Activated CD4-positive, CD25-positive, alpha-beta regulatory T cell treated with anti-CD3 and anti-CD28 coated beads, Interleukin-2, amount 50 U/mL, for 24 hours (primary cell): ENCODE results near the gene CSPG4.
"Not testable (repeated sequence)": the region's sequence is repeated elsewhere in the genome, so short reads cannot be mapped to it uniquely, and the experiment has no call there.

Source experiments
- ATAC-seq, 2 donors: fragments of 150-1000 bp; cut with Tn5 transposase; one replicate each; pipeline ENCODE4 v1.10.0; 2021; ENCODE audit warnings: mild to moderate bottlenecking in 1 of 2, moderate library complexity in 1 of 2

The CSPG4 gene

GRCh38 chr15:75738014-75738646 lies 25.5 kb upstream of the CSPG4 start:
- ATAC-seq = peak in 1 of 2 donors; percentile 5

GRCh38 chr15:75737116-75738013 lies 24.7 kb upstream of the CSPG4 start:
- not testable (repeated sequence) for ATAC-seq

- ATAC-seq = no peak
Observed at GRCh38 chr15:75736256-75736655, 23.6 kb upstream of the CSPG4 start.

- not testable (repeated sequence) for ATAC-seq
Observed at GRCh38 chr15:75734861-75735760, 22.5 kb upstream of the CSPG4 start.

DNA sequence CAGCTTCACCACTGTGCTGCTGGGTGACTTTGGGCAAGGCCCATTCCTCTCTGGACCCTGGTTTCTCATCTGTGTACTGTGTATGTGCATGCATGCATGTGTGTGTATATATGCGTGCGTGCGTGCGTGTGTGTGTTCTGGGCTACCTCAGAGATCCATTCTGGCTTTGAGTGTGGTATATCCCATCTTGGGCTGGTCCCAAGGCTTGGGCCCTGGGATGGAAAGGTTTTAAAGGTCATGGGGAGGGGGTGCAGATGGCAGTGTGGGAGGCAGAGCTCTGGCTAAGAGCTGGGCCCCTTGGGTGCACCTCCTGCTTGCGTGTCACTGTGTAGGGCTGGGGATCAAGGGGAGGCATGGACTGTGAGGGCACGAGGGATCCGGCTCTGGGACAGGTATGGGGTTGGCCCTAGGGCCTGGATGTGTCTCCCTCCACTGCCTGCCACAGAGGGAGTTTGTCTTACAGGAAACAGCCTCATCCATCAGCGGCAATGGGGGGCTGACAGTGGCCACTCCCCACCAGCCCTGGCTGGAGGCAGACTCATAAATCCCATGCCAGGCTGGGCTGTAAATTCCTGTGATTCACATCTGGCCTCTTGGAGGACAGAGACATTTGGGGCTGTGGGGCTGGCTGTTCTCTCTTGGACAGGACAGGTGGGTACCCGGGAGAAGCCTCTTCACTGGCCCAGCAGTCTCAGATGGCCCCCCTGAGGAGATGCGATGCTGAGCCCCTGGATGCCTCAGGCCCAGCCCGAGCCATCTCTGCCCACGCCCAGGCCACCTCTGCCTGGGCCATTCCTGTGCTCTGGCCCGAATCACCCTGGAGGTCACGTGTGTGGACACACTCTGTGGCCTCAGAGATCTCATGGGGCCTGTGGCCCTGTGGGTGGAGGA lies 21.4 kb upstream of the CSPG4 start:
- ATAC-seq = no peak

DNA sequence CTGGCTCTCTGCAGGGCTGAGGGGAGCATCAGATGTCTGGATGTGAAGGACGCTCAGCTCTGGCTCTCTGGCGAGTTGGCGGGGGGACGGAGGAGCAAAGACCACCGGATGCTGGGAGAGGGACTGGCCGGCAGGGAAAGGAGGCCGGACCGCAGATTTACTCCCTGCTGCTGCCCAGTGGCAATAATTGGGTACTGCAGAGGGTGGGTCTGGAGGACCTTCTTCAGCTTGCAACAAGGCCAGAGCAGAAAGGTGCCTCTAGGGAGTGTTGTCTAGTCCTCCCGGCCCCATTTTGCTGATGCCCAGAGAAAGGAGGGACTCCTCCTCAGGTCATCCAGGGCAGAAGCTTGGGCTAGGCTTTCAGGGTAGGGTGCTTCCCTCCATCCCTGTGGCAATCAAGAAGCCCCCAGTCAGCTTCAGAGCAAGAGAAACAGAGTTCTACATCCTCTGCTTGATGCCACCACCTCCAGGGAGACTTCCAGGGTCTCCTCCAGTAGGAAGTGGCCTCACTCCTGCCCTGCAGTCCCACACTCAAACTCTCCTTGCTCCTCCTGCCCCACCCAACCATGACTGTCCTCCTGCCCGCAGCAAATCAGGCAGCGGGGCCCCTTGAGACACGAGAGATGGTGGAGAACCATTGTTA lies 20.3 kb upstream of the CSPG4 start:
- peak; percentile 36 to 45 for ATAC-seq

DNA sequence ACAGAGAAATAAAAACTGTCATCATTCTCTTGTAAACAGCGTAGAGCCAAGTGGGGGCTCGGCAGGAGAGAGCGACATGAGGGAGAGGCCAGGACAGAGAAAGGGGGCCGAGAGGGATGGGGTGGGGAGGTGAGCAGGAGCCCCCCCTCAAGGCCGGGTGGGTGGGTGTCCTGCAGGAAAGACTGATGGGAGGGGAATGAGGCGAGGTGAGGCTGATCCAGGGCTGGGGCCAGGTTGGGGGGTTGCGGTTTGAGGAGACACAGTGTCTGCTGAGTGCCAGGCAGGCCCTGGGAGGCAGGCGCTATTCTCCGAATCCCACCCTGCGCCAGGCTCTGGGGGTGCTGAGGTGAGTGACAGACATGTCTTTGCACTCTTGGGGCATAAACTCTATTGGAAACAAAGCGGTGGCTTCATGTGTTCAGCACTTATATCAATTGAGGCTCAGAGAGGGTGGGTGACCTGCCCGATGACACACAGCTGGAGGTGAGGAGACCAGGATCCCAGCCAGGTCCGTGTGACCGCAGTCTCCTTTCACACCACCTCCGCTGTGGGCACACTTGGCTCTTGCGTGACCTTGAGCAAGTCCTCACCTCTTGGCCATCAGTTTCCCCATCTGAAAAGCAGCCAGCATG lies 19.6 kb upstream of the CSPG4 start:
- no peak for ATAC-seq

DNA sequence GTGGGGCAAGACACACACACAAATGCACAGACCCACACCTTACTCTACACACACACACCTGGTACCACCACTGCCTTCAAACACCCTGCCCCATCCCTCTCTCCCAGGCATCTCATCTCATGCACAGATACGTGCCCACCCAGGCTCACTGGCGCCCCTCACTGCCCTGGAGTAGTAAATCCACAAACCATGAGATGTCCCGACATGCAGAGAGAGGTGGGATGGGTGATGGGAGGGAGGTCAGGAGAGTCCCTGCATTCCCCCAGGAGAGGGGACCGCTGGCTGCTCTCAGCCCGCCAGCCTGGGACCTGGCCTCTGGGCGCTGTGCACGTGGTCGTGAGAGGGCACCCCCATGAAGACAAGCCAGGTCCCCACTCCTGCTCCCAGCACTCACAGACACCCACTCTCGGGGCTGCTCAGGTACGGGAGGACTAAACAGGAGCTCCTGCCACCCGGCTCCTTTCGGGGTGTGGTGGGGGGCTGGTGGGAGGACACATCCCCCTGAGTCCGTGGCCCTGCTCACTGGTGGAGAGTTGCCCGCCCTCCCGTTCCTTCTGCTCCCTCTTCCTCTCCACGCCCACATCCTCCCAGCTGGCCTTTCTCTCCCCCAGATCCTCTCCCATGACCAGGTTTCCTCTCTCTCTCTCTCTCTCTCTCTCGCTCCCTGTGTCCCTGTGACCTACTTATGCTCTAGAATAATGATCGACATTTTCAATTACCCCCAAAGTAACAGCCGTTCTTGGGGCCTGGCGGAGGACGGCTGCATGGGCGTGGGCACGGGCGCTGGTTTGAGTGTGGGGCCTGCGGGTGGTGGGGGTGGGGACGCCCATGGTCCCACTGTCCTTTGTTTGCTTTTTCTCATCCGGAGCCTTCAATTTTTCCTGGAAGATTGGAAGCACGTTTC lies 18.9 kb upstream of the CSPG4 start:
- no peak for ATAC-seq

- not testable (repeated sequence) for ATAC-seq
Observed at GRCh38 chr15:75730376-75731247, 18.0 kb upstream of the CSPG4 start.

DNA sequence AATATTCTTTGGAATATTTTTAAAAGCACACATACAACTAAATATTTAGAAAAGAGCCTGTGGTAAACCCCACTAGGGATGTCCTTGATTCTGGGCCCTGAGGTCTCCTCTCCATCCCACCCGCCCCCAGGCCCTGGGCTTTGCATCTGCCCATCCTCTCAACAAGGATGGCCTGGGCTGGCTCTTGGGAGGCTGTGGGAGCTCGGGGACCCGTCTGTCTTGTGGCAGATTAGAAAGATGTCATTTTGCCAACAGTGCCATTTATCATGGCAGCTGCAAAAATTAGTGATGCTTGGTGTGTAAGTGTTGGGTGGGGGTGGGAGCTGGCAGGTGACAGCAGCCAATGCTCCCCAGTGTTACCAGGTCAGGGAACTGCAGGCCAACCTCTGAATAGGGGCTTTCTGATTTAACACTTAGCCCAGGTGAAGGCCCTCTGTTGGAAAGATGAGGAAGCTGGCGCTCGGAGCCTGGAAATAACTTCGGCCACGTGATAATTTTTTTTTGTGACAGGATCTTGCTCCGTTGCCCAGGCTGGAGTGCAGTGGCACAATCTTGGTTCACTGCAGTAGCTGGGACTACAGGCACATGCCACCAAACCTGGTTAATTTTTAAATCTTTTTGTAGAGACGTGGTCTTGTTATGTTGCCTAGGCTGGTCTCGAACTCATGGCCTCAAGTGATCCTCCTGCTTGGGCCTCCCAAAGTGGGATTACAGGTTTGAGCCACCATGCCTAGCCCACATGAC lies 16.9 kb upstream of the CSPG4 start:
- no peak for ATAC-seq

GRCh38 chr15:75727851-75728715 lies 15.4 kb upstream of the CSPG4 start:
- peak; percentile 71 for ATAC-seq

DNA sequence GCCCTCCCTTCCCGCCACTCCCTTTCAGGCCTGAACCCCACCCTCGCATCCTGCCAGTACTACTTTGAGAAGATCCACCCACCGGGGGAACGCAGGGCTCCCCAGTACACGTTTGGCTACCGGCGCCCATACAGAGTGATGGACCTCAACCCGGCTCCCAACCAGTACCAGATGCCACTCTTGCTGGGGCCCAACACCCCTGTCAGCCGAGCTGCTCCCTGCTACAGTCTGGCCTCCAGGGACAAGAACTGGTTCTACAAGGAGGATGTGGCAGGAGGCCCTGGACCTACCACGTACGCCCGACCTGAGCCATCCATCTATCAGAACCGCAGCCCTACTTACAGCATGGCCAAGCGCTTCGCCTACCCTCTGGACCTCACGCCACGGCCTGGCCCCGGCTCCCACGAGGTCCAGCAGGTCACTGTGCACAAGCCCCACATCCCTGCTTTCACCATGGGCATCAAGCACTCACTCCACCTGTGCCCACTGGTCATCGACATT lies 14.4 kb upstream of the CSPG4 start:
- ATAC-seq = no peak

DNA sequence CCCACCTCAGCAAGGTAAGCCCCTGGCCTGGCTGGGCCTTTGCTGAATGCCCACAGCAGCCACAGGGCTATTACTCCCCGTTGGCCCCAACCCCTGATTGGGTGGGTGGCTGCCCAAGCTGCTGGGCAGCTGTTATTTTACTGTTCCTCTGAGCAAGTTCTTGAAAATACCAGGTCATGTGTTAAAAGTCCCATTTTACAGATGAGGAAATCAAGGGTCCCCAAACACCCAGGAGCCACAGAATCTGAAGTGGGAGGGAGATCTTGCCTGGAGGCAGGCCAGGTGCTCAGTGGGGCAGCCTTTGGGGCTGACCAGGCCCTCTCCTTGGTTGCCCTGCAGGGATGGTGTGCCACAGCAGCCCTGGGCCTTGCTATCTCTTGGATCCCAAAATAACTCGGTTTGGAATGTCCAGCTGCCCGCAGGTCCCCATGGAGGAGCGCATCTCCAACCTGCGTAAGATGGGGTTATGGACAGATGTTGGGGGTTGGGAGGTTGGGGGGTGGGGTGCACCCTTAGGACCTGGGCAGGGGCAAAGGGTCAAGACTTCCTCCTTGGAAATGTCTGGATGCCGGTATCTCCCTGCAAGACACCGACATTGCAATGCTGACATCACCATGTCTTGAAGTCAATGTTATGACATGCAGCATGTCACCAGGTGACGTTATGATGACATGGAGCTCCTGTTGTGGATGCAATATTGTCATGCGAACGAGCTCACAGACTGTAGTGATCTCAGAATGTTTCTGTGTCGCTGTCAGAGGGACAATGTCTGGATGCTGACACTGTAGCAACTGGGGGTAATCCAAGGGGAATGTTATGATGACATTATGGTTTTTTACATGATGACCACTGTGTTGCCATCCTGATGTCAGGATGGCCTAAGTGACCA lies 13.3 kb upstream of the CSPG4 start:
- ATAC-seq = no peak

DNA sequence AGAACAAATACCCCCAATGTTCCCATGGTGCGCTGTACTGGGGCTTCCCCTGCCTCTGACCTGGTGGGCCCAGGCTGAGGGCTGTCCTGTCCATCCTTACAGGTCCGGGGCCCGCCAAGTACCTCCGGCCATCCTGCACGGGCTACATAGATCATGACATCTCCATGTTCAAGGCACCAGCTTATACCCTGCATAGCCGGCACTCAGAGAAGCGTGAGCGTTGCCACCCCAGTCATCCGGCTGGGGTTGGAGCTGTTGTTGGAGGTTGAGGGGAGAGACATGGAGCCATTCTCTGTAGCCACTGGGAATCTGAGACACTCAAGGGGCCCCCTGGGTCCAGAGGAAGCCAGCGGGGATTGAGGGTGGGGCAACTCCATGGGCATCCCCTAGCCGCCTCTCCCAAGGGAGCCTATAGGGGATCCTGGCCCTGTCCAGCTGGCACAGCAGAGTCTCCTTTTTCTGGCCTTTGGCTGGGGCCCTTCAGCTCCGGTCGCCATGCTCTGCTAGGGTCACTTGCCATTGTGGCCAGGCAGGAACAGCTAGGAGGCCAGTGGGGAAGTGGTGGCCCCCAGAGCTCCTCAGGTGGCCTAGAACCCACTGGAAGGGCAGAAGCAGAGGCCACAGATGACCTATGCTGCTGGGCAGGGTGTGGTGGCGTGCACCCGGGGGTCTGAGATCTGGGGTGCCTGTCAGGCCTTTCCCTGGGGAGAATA lies 12.5 kb upstream of the CSPG4 start:
- ATAC-seq = no peak
